AG08395 (cell line): Measurements from ENCODE around the gene CASQ2.

Experiments used
- DNase-seq: peaks from one replicate; pipeline ENCODE4 v3.0.0; 2012; ENCODE audit warnings: mixed read lengths, low spot score

The CASQ2 gene

DNA sequence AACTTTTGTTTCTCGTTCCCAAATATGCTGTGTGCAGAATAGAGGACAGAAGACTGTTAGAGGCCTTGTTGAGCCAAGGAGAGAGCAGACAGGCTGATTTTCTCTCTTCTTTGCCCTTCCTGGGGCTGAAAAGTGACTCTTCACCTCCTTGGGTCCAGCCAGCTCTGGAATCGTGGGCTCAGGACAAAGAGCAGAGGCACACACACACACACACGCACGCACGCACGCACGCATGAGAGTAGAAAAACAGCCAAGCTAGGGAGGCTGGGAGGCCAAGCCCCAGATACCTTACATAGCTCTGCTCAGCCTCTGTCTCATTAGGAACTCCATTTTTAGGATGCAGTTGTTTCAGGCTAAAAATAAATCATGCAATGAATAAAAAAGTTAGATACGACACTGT, at the start of gene CASQ2:
Gene CASQ2 (minus strand): TSS at position 166 of the 400 bp plus-strand sequence. CDS start 173 bp downstream, outside the sequence.
- DNase-seq: no peak

DNA sequence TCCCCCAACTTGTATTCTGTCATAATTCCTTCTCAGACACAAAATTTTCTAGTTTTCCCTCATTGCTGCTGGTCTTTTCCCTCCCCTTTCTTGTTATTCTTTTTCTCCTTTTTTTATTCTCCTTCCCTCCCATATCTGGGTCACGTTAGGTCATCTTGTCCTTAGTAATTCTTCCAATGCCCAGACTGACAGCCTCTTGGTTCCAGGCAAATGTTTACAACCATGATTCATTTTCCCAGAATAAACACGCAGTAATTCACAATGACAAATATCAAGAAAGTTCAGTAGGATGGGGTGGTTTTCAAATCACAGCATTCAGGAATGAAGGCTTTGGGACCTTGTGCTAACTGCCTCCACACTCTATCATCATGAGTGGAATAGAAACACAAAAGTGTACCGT, 47.2 kb upstream of the CASQ2 start:
- DNase-seq: no peak

DNA sequence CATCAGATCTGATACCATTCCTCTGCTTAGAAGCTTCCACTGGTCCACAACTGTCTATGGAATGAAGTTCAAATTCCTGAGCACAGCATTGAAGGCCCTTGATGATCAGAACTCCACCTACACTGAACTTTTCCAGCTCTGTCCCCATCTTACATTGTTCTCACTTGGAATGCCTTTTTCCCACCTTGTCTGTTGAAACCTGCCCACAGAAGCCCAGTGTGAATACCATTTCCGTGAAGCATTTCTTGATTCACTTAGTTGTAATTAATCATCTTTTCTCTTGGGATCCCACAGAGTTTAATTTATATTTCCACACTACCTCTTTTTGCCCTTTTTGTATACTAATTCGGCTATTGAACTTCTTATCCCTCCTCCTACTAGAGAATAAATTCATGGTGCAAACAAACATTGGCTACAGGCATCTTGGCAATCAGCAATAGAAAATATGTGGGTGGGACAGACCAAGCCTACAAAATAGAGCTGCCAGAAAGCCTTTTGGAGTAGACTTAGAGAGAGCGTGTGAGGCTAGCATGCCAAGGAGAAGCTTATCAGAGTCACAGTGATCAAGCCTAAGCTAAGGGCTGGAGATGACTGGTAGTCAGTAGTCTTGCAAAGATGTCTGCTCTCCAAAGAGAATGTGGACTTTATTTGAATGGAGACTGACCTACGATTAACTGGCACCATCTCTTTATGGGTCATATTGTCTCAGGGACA, 46.3 kb upstream of the CASQ2 start:
- DNase-seq: no peak

DNA sequence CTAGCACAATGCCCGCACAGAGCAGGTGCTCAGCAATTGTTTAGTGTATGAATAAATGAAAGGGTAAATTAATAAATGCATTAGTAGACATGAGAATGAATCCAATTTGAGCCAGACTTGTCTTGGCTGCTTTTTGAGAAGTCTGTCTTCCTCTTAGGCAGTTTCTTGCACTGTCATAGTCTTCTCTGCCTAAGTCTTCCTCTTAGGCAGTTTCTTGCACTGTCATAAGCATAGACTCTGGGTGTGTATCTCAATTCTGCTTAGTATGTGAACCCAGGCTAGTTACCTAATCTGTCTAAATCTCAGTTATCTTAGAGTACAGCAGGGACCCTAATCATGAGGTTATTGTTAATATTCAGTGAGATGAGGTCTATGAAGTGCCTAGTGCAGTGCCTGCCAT, 45.2 kb upstream of the CASQ2 start:
- no peak for DNase-seq

DNA sequence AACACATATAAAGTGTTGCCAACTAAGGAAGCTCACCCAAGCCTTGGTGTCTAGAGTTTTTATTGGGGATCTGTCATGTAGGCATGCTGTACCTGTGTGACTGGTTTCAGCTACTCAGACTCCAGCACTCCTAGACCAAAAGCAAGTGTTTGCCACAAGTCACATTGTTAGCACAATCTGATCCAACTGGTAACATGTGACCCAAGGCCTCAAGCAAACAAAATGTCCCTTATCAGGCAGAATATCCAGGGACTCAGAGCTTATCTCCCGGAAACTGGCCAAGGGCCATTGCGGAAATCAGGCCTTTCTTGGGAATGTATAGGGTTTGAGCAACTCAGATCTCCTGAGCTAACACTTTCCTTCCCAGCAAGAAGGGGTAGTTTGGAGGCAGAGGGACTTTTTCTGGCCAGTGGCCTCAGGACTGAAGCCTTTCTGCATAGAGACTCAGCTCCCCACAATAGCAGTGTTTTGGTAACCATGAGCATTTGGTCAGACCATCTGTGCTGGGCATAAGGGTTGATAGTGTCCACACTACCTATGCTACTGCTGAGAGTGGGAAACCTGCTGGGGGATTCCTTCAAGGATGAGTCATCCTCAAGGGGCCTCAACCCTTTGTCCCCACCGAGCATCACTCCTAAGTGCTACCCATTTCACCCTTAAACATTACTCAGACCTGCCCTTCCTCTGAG, 42.8 kb upstream of the CASQ2 start:
- DNase-seq: no peak

DNA sequence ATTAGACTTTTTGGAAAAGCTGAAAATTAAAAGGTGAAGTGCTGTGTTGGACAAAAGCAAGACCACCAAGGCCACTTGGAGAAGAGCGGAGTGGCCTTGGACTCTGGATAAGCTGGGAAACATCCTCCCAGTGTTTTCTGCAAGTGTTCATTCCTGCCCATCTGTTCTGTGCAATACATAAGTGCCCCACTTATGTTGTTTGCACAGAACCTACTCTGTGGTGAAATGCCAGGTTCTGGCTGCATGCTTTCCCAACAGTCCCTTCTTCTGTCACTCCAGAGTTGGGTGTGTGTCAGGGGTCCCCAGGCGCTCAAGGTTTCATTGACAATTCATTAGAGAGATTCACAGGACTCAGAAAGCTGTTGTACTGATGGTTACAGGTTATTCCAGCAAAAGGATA, 42.1 kb upstream of the CASQ2 start:
- no peak for DNase-seq

DNA sequence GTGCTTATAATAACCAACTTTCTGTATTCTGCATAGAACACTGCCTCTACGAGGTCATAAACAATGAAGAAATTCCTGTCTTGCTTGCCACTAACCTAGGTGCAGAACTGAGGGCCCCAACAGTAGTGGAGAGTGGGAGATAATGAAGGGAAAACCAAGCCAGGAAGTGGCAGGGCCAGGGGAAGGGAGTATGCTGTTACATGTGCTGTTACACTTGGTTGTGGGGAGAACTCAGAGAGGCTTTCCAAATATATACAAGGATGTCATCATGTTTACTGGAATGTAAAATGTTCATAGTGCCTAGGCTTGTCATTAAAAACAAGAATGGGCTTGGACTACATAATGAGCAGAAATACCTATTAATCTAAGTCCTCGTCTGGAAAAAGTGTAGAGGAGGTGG, 41.3 kb upstream of the CASQ2 start:
- no peak for DNase-seq

DNA sequence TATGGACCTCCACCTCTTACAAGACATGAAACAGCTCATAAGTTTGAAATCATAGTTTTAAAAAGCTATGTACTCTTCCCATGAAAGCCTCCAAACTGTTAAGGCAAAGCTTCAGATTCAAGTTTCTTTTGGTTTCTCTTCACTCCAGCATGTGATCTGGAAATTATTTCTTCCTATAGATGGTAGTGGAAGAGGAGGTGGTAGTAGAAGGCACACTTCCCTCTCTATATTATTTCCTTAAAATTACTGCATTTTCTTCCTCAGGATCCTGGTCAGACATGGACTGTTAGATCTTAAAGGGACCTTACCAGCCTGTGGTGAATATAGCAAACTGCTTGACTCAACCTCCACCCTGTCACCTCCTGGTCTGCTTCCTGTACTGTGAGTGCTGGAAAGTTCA, 40.6 kb upstream of the CASQ2 start:
- DNase-seq: no peak

DNA sequence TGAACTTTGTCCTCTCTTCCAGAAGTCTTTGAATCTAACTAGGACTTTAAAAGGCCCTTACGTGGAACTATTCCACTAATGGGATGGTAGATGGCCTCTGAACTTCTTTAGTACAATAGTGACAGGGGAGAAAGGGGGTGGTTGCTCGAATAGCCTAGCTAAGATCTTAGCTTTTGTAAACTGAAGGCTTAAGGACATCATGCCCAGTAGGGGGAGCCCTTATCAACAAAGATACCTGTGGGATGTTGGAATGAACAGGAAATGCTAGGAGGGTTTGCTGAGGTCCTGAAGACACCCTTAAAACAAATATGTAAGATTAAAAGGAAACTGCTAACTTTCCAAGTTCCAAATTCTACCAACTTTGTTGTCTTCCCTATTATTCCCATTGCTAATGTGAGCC, 39.2 kb upstream of the CASQ2 start:
- peak; percentile 77 for DNase-seq

DNA sequence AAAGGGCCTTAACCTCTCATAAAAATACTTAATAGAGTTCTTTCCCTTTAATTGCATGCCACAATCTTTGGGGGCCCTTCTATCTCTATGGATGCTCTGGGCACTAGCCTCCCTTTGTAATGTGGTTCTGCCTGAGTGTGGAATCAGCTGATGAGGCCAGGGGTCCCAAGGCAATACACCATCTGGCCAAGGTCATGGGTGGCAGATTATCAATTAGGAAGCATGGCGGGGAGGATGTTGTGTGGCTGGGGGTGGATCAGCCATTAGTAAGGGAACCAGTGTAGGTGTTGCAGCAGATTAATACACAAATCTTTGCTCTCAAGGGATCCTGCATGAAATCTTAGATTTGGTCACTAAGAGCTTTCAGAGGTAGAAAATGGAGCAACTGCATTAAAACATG, 37.1 kb upstream of the CASQ2 start:
- DNase-seq: no peak

DNA sequence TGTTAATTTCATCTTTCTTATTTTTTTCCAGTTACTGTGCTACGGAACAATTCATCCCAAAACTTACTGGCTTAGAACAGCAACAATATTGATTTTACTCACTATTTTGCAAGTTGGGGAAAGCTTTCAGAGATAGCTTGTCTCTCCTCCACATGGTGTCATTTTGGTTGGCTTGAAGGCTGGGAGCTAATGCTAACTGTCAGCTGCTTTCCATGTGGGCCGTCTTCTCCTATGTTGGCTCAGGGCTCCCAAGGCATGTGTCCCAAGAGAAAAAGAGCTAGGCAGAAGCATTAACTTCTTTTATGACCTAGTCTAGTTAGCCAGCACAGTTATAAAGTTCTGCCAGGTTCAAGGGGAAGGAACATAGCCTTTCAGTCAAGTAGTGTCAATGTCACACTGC, 33.9 kb upstream of the CASQ2 start:
- DNase-seq: no peak

DNA sequence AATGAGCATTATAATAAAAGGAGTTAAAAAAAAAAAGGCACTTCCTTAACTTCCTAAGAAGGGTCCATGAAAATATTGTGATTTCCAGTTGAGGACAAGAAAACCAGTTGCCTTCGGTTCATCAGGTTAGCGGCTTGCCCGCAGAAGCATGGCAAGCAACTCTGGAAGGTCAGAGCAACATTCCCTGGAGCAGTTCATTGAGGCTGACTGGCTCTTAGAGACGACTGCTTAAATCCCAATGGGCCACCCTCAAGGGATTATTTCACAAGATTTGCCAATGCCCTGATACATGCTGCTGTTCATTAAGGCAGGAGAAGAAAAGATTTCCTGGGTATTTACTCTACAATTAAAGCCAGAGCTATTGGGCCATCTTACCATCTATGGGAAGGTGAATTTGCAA, 29.0 kb upstream of the CASQ2 start:
- DNase-seq: no peak

DNA sequence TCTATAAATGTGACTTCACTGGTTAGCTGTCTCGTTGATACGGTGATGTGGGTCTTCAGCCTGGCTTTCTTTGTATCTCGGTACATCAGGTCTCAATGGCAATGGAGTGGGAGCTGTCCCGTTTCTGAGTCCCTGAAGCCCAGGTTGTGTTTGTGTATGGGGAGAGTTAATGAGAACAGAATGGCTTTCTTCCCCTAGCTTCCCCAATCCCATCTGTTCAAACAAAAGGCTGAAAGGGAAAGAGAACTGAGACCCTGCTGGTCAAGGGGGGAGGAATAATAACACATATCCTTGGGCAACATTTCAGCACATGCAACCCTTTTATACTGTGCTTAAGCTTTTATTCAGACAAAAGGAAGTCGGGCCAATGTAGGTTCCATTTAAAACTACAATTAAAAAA, 28.4 kb upstream of the CASQ2 start:
- DNase-seq: no peak

DNA sequence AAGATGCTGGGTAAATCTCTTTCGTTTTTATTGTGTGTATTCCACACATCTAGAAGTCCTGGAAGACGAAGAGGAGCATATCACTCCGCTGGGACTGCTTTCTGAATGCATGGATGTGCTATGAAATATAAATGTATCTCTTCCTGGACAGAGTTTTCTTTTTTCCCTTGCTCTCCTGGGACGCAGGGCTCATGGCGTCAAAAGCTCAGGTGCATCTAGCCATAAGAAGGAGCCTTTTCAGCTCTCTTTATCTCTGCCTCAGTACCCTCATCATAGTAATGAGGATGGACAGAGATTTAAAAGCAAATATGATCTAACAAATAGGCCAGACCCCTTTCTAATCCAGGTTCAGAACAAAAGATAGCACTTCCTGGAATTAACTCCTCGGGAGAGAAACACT, 27.5 kb upstream of the CASQ2 start:
- no peak for DNase-seq

DNA sequence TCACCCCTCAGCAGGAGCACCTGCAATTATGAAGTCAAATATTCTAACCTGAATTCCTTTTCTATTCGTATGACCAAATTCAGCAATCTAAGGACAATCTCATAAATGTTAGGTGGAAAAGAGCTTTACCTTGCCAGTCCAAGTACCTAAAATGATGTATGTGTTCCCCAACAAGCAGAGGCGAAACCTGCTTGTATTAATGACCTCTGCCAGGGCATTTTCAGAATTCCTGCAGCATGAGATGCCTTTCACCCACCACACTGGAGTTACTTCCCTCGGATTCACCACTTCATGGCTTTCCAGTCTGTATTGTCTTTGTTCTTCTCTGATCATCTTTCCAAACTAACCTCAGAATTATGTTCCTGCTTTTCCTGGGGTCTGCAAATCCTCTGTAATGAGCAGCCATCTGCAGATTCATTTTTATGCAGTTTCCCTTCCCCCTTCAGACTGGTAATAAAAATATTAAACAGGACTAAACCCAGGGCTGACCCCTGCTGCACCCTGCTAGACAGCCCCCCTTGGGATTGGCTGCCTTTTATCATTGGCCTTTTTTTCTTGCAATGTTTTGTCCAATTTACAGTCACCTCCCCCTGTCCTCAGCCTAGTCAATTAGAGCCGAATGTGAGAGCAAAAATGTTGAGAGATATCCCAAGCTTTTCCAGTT, 26.6 kb upstream of the CASQ2 start:
- no peak for DNase-seq

DNA sequence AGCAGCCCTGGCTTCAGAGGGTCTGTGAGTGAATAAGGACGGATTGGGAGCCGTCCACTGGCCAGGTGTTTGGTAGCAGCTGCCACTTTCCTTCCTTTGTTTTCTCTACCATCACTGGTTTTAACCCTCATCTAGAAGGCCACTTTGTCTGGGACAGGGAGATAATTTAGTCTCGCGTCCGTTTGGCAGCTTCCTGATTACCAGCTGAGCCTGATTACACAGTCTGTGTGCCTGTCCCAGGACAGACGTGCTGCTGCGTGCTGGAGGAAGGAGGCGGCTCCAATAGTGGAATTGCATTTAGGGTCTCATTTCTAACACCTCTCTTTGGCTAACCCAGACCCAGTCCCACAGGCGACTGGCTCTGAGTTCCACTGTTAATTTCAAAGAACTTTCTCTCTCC, 24.6 kb upstream of the CASQ2 start:
- DNase-seq: no peak

DNA sequence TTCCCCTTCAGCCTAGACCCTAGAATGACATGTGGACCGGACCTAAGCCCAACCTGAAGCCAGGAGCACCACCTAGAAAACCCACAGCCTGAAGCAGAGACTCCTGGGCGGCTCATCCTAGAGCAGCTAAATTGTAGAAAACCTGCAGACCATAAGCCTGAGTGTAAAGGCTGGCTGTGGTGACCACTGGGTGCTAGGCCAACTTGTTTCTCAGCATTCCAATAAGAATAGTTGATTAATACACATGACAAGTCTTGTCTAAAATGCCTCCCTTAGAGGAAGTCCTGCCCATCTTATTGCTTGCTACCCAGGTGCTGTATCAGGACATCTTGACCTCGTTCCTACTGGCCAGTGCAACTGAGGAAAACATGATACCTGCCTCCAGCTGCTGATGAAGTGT, 23.3 kb upstream of the CASQ2 start:
- no peak for DNase-seq

DNA sequence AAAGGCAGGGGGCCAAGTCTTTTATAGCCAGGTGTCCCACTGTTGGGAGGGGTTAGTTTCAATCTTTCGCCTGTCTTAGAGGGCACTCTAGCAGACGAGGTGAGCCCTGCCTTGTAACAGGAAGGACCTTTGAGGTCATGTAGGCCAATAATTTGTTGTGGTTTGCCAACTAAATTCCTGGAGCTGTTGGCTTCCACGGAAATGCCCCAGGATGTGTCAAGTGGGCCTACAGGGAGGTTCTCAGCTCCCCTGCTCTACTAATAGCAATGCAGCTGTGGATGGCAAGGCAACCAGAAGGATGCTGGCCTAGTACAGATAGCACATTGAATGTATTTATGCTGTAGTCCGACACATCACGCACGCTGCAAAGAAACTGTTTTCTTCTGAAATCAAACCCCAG, 22.3 kb upstream of the CASQ2 start:
- DNase-seq: no peak

DNA sequence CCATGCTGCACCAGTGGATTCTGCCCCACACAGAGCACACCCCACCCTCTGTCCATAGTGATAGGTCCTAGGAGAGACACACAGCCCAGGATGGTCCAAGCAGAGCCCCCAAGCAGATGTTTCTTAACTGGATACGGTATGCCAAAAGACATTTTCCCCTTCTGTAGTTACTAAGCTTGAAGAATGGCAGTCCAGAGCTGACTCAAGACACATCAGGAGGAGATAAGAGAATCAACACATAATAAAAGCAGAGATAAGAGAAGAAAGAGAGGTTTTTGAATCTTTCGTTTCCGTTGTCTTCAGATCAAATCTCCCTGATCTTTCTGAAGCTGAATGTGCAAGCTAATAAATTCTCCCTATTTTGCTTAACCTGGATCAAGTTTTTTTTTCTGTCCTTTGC, 21.8 kb upstream of the CASQ2 start:
- no peak for DNase-seq

DNA sequence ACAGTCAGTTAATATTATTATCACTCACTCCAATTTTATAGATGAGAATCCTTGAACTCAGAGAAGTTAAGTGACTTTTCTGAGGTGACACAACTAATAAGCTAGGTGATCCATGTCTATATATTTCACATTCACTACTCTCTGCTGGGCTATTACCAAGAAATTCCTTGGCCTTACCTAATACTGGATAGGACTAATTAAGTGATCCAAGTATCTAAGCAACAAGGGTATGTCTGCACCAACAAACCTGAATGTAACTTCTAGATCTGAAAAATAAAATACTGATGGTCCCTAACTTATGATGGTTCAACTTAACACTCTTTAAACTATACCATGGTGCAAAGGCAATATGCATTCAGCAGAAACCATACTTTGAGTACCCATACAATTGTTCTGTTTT, 14.8 kb upstream of the CASQ2 start:
- no peak for DNase-seq

DNA sequence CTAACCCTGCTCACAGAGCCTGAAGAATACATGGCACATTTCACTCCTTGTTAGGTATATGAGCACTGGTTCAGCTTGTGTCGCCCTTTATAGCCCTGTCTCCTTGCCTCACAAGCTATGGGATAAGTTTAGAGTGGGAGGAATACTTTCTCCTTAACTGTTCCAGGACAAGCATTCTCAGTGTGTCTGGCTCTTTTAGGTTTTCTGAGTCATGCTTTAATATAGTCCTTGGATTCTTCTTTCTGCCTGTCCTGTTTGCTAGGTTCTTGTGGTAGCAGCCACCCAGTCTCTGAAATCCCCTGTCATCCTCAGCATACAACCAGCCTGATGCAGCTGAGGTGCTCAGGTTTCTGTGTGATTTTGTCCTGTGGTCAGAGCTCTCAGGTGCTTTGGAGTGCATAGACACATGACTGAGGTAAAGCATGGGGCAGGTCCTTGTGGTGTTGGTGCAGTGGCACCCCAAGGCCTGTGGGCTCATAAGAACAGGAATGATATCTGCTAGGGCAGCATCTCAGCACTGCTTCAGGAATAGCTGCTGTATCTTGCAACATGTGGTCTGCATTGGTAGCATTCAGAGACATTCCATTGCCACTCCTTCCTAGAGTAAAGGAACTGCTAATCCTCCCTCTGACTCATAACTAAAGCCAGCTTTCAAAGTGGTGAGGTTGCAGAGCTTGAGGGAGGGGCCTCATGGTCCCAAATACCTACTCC, 14.2 kb upstream of the CASQ2 start:
- DNase-seq: peak; percentile 93

DNA sequence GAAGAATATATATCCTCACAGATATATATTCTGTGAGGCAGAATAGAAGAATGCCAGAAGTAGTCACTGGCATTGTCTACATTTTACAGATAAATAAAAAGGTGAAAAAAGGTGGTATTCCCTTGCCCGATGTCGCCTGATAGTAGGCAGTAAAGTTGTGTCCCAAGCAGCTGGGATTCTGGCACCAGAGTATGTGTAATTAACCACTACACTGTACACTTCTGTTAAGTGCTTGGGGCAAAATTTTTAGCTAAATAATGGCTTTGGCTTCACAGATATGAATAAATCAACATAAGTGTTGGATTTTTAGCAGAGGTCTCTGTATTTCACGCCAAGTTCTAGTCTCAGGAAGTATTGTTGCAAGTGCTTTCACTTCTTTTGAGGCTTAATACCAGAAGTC, 13.3 kb upstream of the CASQ2 start:
- no peak for DNase-seq

DNA sequence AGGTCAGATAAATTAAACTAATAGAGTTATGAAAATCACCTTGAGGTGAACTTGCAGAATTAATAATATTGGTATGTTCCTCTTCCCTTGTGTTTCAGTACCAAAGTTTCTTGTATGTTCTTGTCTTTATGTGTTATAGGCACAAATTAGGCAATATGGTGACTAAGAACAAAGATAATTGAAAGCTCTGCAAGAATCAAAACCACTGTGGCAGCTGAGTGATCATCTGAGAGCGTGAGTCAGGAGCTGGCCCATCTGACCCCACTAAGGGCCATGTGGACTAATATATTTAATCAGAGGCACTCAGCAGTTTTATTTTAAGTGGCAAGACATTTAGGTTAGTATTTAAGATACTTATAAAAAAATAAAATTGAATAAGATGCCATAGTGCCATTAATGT, 12.8 kb upstream of the CASQ2 start:
- DNase-seq: peak; percentile 51
